SHP77 (cell line): Measurements from ENCODE around the gene EYA4.
A peak's percentile ranks its signal among the peaks of the same experiment; 100 is the strongest.
"Not testable (repeated sequence)": the region's sequence is repeated elsewhere in the genome, so short reads cannot be mapped to it uniquely, and the experiment has no call there.

Source experiments
- DNase-seq, 2 experiments: peaks; one replicate each; lab custom pipeline; 2025; lab: John Stamatoyannopoulos, UW

EYA4 gene

GRCh38 chr6:133350928-133351327 lies 109.8 kb downstream of the EYA4 start:
- DNase-seq: no peak

GRCh38 chr6:133352046-133352445 lies 110.9 kb downstream of the EYA4 start:
- DNase-seq: no peak

- DNase-seq: no peak
These were observed 111.9 kb downstream of the EYA4 start for GRCh38 chr6:133353061-133353460.

GRCh38 chr6:133355922-133356321 lies 114.8 kb downstream of the EYA4 start:
- DNase-seq: no peak

GRCh38 chr6:133358574-133359150 lies 117.5 kb downstream of the EYA4 start:
- DNase-seq: no peak

GRCh38 chr6:133359256-133359655 lies 118.1 kb downstream of the EYA4 start:
- no peak for DNase-seq

- DNase-seq: no peak
These were observed 118.6 kb downstream of the EYA4 start for GRCh38 chr6:133359760-133360159.

- peak in 1 of 2 experiments; percentile 15 for DNase-seq
These were observed 119.0 kb downstream of the EYA4 start for GRCh38 chr6:133360194-133360593.

- DNase-seq: no peak
These were observed 121.7 kb downstream of the EYA4 start for GRCh38 chr6:133362813-133363212.

- DNase-seq: peak; percentile 27 to 54
These were observed 127.5 kb downstream of the EYA4 start for GRCh38 chr6:133368664-133369063.

GRCh38 chr6:133369773-133370272 lies 128.7 kb downstream of the EYA4 start:
- DNase-seq: no peak

GRCh38 chr6:133376743-133377142 lies 135.6 kb downstream of the EYA4 start:
- no peak for DNase-seq

- no peak for DNase-seq
These were observed 136.1 kb downstream of the EYA4 start for GRCh38 chr6:133377219-133377618.

GRCh38 chr6:133380047-133380446 lies 138.9 kb downstream of the EYA4 start:
- no peak for DNase-seq

GRCh38 chr6:133380723-133381122 lies 139.6 kb downstream of the EYA4 start:
- no peak for DNase-seq

- no peak for DNase-seq
These were observed 147.6 kb downstream of the EYA4 start for GRCh38 chr6:133388731-133389130.

GRCh38 chr6:133390168-133390567 lies 149.0 kb downstream of the EYA4 start:
- DNase-seq: no peak

GRCh38 chr6:133392015-133392414 lies 150.9 kb downstream of the EYA4 start:
- no peak for DNase-seq

GRCh38 chr6:133392641-133393040 lies 151.5 kb downstream of the EYA4 start:
- DNase-seq: no peak

GRCh38 chr6:133393891-133394290 lies 152.7 kb downstream of the EYA4 start:
- DNase-seq: no peak

GRCh38 chr6:133394630-133395029 lies 153.5 kb downstream of the EYA4 start:
- no peak for DNase-seq

GRCh38 chr6:133396233-133396983 lies 155.3 kb downstream of the EYA4 start:
- peak; percentile 14 to 19 for DNase-seq

- DNase-seq: no peak
These were observed 155.8 kb downstream of the EYA4 start for GRCh38 chr6:133396984-133397348.

GRCh38 chr6:133397601-133398000 lies 156.4 kb downstream of the EYA4 start:
- not testable (repeated sequence) for DNase-seq
